22Rv1 (cell line): ENCODE measurements around the gene DNM3.
"Not testable (repeated sequence)": the region's sequence is repeated elsewhere in the genome, so short reads cannot be mapped to it uniquely, and the experiment has no call there.

Experiments
- H3K27ac ChIP-seq: fragments of 450-650 bp; 2 replicates; pipeline ENCODE4 v1.5.1; 2017
- ZFX ChIP-seq: fragments of 450-650 bp; IDR thresholded peaks from 2 replicates; pipeline ENCODE4 v1.6.1; 2017; ENCODE audit warnings: antibody characterized with exemption, borderline replicate concordance
- TF ChIP-seq, protein P1 (sequence below): fragments of 450-650 bp; IDR thresholded peaks from 2 replicates; pipeline ENCODE4 v1.5.1; 2017; ENCODE audit warnings: mild to moderate bottlenecking

Gene DNM3

GRCh38 chr1:172423336-172423735, 582.0 kb downstream of the DNM3 start:
- TF ChIP-seq, protein P1, sequence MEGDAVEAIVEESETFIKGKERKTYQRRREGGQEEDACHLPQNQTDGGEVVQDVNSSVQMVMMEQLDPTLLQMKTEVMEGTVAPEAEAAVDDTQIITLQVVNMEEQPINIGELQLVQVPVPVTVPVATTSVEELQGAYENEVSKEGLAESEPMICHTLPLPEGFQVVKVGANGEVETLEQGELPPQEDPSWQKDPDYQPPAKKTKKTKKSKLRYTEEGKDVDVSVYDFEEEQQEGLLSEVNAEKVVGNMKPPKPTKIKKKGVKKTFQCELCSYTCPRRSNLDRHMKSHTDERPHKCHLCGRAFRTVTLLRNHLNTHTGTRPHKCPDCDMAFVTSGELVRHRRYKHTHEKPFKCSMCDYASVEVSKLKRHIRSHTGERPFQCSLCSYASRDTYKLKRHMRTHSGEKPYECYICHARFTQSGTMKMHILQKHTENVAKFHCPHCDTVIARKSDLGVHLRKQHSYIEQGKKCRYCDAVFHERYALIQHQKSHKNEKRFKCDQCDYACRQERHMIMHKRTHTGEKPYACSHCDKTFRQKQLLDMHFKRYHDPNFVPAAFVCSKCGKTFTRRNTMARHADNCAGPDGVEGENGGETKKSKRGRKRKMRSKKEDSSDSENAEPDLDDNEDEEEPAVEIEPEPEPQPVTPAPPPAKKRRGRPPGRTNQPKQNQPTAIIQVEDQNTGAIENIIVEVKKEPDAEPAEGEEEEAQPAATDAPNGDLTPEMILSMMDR, result no peak
- TF ChIP-seq ZFX, result no peak
- no peak overlapping the region for H3K27ac ChIP-seq

- TF ChIP-seq, protein P1, result no peak
- no peak for TF ChIP-seq ZFX
- no peak overlapping the region for H3K27ac ChIP-seq
These were observed 584.0 kb downstream of the DNM3 start for GRCh38 chr1:172425339-172425738.

GRCh38 chr1:172427191-172427590, 585.9 kb downstream of the DNM3 start:
- no peak overlapping the region for H3K27ac ChIP-seq
- no peak for TF ChIP-seq ZFX
- TF ChIP-seq, protein P1, result no peak

- TF ChIP-seq, protein P1, result peak; percentile 99
- no peak for TF ChIP-seq ZFX
These were observed 588.2 kb downstream of the DNM3 start for GRCh38 chr1:172429331-172430127.

GRCh38 chr1:172430128-172430454, 588.8 kb downstream of the DNM3 start:
- H3K27ac ChIP-seq, result no peak overlapping the region
- TF ChIP-seq ZFX, result no peak
- TF ChIP-seq, protein P1, result no peak

More at GRCh38 chr1:172429331-172430127, 588.2 kb downstream of the DNM3 start:
- no peak overlapping the region for H3K27ac ChIP-seq

- TF ChIP-seq, protein P1, result no peak
- TF ChIP-seq ZFX, result no peak
- peak overlapping the region; percentile 21; the same call in 1 of the 2 replicates for H3K27ac ChIP-seq
These were observed 589.9 kb downstream of the DNM3 start for GRCh38 chr1:172431204-172431603.

- TF ChIP-seq, protein P1, result no peak
- no peak for TF ChIP-seq ZFX
- H3K27ac ChIP-seq, result peak overlapping the region; percentile 21
These were observed 590.5 kb downstream of the DNM3 start for GRCh38 chr1:172431721-172432192.

DNA sequence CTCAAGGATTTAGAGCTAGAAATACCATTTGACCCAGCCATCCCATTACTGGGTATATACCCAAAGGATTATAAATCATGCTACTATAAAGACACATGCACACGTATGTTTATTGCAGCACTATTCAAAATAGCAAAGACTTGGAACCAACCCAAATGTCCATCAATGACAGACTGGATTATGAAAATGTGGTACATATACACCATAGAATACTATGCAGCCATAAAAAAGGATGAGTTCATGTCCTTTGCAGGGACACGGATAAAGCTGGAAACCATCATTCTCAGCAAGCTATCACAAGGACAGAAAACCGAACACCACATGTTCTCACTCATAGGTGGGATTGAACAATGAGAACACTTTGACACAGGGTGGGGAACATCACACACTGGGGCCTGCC, 595.9 kb downstream of the DNM3 start:
- H3K27ac ChIP-seq, result not testable (repeated sequence)
